Measurements from ENCODE around the gene TFDP1. TPM values are rescaled to one million over a fixed set of nuclear protein-coding genes. Genes with fewer than 3 reads are reported as not detected.

Gene TFDP1
- total RNA-seq (2014; rRNA removed; shearing (Covaris generic)), result 148 and 182 TPM in 2 replicates
- 196 and 227 TPM in 2 replicates for polyA plus RNA-seq (2015; cell fraction: cytosol; rRNA removed)
- 95.2 and 119 TPM in 2 replicates for polyA plus RNA-seq (2015; cell fraction: nucleus; rRNA removed)

- peak; percentile 95 for DNase-seq (ENCODE audit: low read depth)
Observed at GRCh38 chr13:113584205-113584869, at the start of gene TFDP1. Gene TFDP1, plus strand, starts transcription at chr13:113584753. Its CDS starts 1,085 bp downstream, at chr13:113585838.

GRCh38 chr13:113535381-113535781, 49.2 kb upstream of the TFDP1 start:
- DNase-seq (ENCODE audit: low read depth), result no peak

GRCh38 chr13:113536461-113537110, 48.0 kb upstream of the TFDP1 start:
- no peak for DNase-seq (ENCODE audit: low read depth)

GRCh38 chr13:113537205-113537604, 47.3 kb upstream of the TFDP1 start:
- no peak for DNase-seq (ENCODE audit: low read depth)

- no peak for DNase-seq (ENCODE audit: low read depth)
Observed at GRCh38 chr13:113537909-113538688, 46.5 kb upstream of the TFDP1 start.

GRCh38 chr13:113538689-113539058, 45.9 kb upstream of the TFDP1 start:
- no peak for DNase-seq (ENCODE audit: low read depth)

GRCh38 chr13:113539176-113539575, 45.4 kb upstream of the TFDP1 start:
- DNase-seq (ENCODE audit: low read depth), result no peak

GRCh38 chr13:113539822-113540221, 44.7 kb upstream of the TFDP1 start:
- DNase-seq (ENCODE audit: low read depth), result no peak

GRCh38 chr13:113540523-113540922, 44.0 kb upstream of the TFDP1 start:
- no peak for DNase-seq (ENCODE audit: low read depth)

- DNase-seq (ENCODE audit: low read depth), result no peak
Observed at GRCh38 chr13:113542751-113543424, 41.7 kb upstream of the TFDP1 start.

GRCh38 chr13:113544071-113544891, 40.3 kb upstream of the TFDP1 start:
- no peak for DNase-seq (ENCODE audit: low read depth)

- DNase-seq (ENCODE audit: low read depth), result no peak
Observed at GRCh38 chr13:113544896-113545295, 39.7 kb upstream of the TFDP1 start.

GRCh38 chr13:113545455-113545930, 39.1 kb upstream of the TFDP1 start:
- DNase-seq (ENCODE audit: low read depth), result no peak

GRCh38 chr13:113545931-113546516, 38.5 kb upstream of the TFDP1 start:
- DNase-seq (ENCODE audit: low read depth), result no peak

GRCh38 chr13:113546571-113547237, 37.8 kb upstream of the TFDP1 start:
- DNase-seq (ENCODE audit: low read depth), result no peak

GRCh38 chr13:113547238-113547971, 37.1 kb upstream of the TFDP1 start:
- DNase-seq (ENCODE audit: low read depth), result peak; percentile 37

- no peak for DNase-seq (ENCODE audit: low read depth)
Observed at GRCh38 chr13:113548171-113548641, 36.3 kb upstream of the TFDP1 start.

GRCh38 chr13:113548778-113549621, 35.6 kb upstream of the TFDP1 start:
- DNase-seq (ENCODE audit: low read depth), result no peak

All from HT1080 (cell line).